Measurements from ENCODE around the gene SP1. TPM values are rescaled to one million over a fixed set of nuclear protein-coding genes. Genes with fewer than 3 reads are reported as not detected.
"Not testable (repeated sequence)": the region's sequence is repeated elsewhere in the genome, so short reads cannot be mapped to it uniquely, and the experiment has no call there.

The SP1 gene
- total RNA-seq, 1 donor from 2014 or later, result 27.4 TPM

DNA sequence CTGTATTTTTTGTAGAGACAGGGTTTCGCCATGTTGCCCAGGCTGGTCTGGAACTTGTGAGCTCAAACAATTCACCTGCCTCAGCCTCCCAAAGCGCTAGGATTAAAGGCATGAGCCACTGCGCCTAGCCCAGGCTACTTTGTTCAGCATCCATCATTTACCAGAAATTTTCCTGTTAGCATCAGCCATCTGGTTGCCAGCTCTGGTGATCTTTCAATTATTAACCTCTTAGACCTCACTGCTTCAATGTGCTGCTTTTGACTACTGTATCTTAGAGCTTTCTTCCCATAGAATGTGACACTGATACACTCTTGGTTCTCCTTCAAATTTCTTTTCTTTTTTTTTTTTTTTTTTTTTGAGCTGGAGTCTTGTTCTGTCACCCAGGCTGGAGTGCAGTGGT lies 38.2 kb downstream of the SP1 start:
- Histone ChIP-seq H3K4me3 (no peak overlapping the region), H3K27ac (replicated peaks) (no peak overlapping the region), H3K36me3 (no peaks in the 10 kb centered on the region), H3K27me3 (ENCODE audit: low read depth) (no peaks in the 10 kb centered on the region), H3K4me1 (peaks cover 40% of the 10 kb centered on the region), H3K9me3 (replicated peaks) (no peaks in the 10 kb centered on the region)
- no peak for TF ChIP-seq CTCF (IDR thresholded peaks at IDR 0.05; ENCODE audit: borderline replicate concordance)
- DNase-seq, result no peak
- intact Hi-C loops (cut with micrococcal nuclease), result no loop called here

- Histone ChIP-seq H3K36me3 (no peaks in the 10 kb centered on the region), H3K4me1 (peaks cover 25% of the 10 kb centered on the region), H3K27me3 (ENCODE audit: low read depth) (no peaks in the 10 kb centered on the region), H3K27ac (replicated peaks) (no peak overlapping the region), H3K9me3 (replicated peaks) (no peaks in the 10 kb centered on the region), H3K4me3 (no peak overlapping the region)
- intact Hi-C loops (cut with micrococcal nuclease), result no loop called here
- no peak for TF ChIP-seq CTCF (IDR thresholded peaks at IDR 0.05; ENCODE audit: borderline replicate concordance)
- DNase-seq, result no peak
Measured at GRCh38 chr12:53419756-53420155, 39.8 kb downstream of the SP1 start.

- H3K9me3 ChIP-seq (replicated peaks); H3K36me3 ChIP-seq; H3K27ac ChIP-seq (replicated peaks); H3K4me3 ChIP-seq; H3K27me3 ChIP-seq (ENCODE audit: low read depth); DNase-seq; intact Hi-C loops (cut with micrococcal nuclease): not testable (repeated sequence)
- H3K4me1 ChIP-seq, result peaks cover 11% of the 10 kb centered on the region
Measured at GRCh38 chr12:53422247-53422646, 42.3 kb downstream of the SP1 start.

GRCh38 chr12:53423597-53423996 lies 43.6 kb downstream of the SP1 start, which contains the start of gene AMHR2:
AMHR2 (plus strand) TSS chr12:53423855; CDS start chr12:53423935, 80 bp downstream.
- Histone ChIP-seq H3K4me3 (no peak within 1 kb of the TSS), H3K9me3 (replicated peaks) (no peaks in the 10 kb centered on the region), H3K36me3 (no peaks in the 10 kb centered on the region), H3K27me3 (ENCODE audit: low read depth) (no peaks in the 10 kb centered on the region), H3K4me1 (peaks cover 11% of the 10 kb centered on the region), H3K27ac (replicated peaks) (no peak within 1 kb of the TSS)
- intact Hi-C loops (cut with micrococcal nuclease), result no loop called here
- no peak for DNase-seq
- TF ChIP-seq CTCF (IDR thresholded peaks at IDR 0.05; ENCODE audit: borderline replicate concordance), result no peak

- Histone ChIP-seq H3K9me3 (replicated peaks) (no peaks in the 10 kb centered on the region), H3K27me3 (ENCODE audit: low read depth) (no peaks in the 10 kb centered on the region), H3K4me3 (no peak overlapping the region), H3K36me3 (no peaks in the 10 kb centered on the region), H3K27ac (replicated peaks) (no peak overlapping the region), H3K4me1 (peaks cover 11% of the 10 kb centered on the region)
- no peak for TF ChIP-seq CTCF (IDR thresholded peaks at IDR 0.05; ENCODE audit: borderline replicate concordance)
- DNase-seq, result no peak
- intact Hi-C loops (cut with micrococcal nuclease), result no loop called here
Measured at GRCh38 chr12:53424626-53425514, 44.9 kb downstream of the SP1 start.

DNA sequence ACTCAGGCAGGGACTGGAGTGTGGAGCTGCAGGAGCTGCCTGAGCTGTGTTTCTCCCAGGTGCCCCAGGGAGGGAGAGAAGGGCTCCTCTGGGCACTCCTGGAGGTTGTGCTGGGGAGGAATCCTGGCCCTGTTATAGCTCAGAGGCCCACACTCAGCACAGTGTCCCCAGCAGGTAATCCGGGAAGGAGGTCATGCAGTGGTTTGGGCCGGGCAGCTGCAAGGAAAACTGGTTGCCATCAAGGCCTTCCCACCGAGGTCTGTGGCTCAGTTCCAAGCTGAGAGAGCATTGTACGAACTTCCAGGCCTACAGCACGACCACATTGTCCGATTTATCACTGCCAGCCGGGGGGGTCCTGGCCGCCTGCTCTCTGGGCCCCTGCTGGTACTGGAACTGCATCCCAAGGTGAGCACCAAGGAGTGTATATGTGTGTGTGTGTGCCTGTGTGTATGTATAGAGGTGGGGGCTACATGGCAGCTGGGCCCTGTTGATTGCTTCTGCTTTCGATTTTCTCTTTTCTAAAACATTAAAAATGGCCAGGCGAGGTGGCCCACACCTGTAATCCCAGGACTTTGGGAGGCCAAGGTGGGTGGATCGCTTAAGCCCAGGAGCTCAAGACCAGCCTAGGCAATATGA lies 45.7 kb downstream of the SP1 start:
- intact Hi-C loops (cut with micrococcal nuclease), result no loop called here
- Histone ChIP-seq H3K4me3 (no peak overlapping the region), H3K4me1 (peaks cover 11% of the 10 kb centered on the region), H3K36me3 (no peaks in the 10 kb centered on the region), H3K9me3 (replicated peaks) (no peaks in the 10 kb centered on the region), H3K27me3 (ENCODE audit: low read depth) (no peaks in the 10 kb centered on the region), H3K27ac (replicated peaks) (no peak overlapping the region)
- DNase-seq, result no peak
- TF ChIP-seq CTCF (IDR thresholded peaks at IDR 0.05; ENCODE audit: borderline replicate concordance), result no peak

Data from left ventricle myocardium inferior (tissue), 1 donor.